Activated CD4-positive, alpha-beta T cell treated with anti-CD3 and anti-CD28 coated beads, Interleukin-10, Interleukin-2, amounts not matched to agents 100 ng/mL and 50 ng/mL, durations not matched to agents 16 hours and 8 hours (primary cell): ENCODE measurements around the gene HOXD9.

Experiments used
- DNase-seq: peaks from one replicate; pipeline ENCODE4 v3.0.0-alpha.2; 2020

Gene HOXD9

DNA sequence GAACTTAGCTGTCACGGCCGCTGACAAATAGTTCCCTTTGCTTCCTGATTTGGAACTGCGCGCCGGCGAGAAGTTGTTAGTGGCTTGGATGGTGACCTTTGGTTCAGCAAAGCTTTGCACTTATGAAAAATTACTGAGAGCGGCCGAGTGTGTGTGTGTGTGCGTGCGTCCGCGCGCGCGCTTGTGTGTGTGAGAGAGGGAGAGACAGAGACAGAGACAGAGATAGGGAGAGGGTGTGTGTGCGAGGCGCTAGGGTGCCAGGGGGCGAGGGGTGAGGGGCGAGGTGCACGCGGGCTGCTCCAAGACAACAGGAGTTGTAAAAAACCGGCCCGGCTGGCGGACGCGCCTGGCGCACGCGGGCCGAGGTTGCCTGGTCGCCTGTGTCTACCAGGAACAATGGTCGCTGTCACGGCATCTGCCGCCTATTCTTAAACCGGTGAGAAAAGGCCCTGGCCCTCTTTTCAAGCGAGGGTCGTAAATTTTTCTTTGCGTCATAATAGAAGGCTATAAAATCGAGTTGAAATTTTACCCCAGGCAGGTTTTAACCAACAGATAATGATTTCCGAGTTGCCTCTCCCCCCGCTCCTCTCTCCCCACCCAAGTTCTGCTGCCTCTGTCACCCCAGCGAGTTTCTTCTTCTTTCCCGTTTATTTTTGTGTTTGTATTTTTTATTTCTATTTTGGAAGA lies 35.1 kb downstream of the HOXD9 start:
- DNase-seq = no peak

DNA sequence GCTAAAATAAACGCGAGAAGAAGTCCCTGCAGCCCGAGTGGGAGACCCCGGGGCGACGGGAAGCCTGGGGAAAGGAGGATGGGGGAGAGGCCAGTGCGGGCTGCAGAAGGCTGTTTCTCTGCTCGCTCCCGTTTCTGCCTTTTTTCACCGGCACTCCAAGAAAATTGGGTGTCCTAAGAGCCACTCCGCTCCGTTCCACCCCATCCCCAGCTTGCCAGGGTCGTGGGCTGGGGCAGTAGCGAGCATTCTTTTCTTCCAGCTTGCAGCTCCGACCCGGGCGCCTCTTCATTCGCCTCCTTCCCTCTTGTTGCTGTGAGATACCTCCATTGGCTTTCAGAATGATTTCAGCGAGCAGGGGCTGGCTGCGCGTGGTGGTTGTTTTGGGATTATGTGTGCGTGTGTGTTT lies 35.7 kb downstream of the HOXD9 start:
- DNase-seq = no peak

DNA sequence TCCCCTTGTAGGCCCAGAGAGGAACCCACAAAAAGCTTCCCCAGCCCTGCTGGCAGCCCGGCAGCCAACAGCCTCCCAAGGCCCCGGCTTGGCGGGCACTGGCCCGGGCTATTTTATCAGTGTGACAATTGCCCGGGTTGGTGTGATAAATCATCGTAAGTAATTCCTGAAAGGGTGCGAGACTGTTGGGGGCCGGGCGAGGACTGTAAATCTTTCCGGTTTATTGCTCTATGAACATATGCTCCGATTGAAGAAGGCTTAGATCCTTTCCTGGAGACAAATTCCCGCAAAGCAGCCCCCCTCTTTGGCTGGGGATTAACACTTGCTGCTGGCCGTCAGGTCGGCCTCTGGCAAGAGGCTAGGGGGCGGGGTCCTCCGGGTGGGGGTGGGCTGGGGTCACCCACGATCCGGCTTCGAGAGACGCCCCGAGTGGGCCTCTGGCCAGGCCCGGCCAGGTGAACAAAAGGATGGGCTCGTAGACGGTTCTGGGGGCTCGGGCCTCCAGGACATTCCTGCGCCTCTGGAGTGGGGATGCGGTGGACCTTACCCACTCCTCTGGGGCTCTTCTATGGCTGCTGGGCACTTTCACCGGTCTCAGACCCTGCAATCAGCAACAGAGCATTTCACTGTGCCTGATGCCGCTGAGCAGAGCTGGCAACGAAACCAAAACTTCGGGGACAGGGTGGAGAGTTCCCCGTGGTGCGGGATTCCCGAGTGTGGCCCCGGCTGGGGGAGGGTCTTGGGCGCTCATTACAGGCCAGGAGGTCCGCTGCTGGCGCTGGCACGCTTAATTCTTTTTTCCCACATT lies 36.5 kb downstream of the HOXD9 start:
- no peak for DNase-seq

DNA sequence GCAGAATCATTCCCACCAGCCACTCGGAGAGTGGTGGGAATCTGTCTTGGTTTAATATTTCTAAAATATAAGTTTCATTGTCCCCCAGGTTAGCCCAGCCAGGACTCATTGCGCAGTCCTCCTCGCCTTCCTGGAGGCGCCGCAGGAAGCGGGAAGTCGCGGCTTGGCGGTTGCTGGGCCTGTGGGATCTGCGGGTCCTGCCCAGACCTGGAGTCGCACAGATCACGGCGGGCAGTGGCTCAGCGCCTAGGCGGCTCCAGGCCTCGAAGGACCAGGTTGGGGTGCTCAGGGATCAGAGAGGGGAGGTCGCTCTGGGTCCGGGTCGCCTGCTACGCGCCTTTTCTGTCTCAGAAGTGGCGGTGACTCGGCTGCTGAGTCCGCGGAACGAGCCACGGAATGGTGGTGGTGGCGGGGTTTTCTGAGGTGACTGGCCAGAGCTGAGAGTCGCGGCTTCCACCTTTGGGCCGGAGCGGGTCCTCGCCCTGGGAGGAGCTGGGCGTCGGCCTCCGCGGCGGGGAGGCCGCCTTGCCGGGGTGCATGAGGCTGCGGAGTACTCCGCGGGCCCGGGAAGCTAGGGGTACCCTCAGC lies 37.2 kb downstream of the HOXD9 start:
- DNase-seq = no peak

DNA sequence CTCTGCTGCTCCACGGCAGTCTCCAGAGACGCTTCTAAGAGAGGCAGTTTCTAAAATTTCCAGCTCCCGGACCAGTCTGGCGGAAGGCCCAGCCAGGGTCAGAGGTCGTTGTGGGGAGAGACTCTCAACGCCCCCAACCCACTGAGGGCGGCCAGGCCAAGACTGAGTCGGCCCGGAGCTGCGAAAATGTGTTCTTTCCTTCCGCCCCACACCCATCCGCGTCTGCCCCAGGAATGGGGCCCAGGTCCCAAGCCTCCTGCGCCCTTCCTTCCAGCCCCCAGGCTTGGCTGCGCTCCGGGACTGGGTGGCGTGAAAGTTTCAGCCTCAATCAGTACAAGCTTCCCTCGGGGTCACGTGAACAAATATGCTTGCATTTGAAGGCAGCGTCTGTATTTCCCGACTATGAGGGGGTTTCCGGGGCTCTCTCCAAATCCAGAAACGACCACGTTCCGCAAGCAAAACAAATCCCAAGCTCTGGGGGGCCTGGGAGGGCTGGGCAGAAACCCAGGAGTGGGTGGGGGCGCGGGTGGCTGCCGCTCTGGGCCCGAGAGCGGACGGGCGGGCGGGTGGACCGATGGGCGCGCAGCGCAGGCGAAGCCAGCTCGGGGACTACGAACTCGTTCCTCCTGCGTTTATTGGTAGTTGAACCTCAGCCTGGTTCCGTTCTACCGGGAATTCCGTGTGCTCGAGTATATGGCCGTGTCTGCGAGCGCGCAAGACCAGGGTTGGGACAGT lies 37.9 kb downstream of the HOXD9 start:
- no peak for DNase-seq

DNA sequence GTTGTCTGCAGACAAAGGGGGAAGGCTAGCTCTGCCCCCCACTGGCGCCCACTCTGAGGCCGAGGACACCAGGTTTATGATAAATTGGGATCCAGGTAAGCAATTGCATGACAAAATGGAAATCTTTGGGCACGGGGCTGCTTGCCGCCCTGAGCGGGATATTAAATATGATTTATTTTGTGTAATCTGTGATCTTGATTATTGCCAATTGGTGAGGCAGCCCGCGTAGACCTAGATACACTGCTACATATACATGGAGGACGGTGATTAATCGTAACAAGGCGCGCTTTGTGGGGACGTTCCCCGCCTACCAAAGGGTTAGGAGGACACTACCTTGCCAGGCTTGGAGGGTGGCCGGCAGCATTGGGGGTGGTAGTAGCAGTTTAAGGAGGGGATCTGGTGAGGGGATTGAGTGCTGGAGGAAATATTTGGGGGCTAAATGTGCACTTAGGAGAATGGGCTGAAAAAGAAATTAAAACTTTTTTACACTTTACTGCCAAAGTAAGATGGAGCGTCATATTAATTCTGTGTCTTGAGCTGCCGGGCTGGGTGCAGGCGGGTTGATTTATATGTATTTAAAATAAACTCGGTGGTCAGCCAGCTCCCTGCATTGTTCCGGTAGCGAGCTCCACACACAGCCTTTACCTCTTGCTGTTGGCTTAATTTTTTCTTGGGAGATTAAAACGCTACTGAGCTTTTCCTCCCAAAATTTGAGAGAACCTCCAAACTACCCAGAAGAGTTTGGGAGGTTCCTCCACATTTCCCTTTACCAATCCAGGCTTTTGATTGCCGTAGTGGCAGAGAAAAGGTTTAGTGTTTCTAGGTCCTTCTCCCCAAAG lies 38.7 kb downstream of the HOXD9 start:
- no peak for DNase-seq

DNA sequence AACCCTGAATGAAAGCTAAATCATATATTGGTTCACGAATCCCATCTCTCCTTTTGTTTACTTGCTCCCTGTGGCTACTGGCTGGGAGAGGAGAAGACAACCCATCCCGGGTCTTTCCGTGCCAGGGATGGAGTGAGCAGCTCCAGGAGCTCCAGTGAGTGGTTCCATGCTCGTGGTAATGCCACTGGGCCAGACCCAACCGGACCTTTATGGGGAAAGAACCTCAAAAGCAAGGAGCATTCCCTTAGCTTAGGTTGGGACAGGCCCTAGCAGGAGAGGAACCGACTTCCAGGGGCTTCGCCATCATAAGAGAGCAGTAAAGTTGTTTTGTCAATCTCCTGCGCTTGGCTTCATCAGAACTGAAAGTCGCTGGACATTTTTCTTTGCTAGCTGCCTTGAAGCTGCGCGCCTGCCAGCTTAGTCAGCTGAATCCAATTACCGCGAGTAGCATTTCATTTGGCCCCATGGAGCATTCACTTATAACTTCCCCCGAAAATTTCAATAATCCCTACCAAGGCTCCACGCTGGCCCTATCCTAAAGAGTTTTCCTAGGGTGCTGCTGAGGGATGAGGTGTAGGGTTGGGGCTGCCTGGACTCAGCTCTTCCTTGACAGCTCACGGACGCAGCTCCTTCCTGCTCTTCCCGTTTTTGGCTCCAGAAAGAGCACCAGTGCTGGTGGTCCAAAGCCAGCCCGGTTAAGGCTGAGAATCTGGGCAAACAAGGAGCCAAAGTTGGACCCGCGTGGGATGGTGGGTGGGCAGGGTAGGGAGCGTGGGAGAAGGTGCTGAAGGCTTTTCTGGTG lies 39.5 kb downstream of the HOXD9 start:
- no peak for DNase-seq

DNA sequence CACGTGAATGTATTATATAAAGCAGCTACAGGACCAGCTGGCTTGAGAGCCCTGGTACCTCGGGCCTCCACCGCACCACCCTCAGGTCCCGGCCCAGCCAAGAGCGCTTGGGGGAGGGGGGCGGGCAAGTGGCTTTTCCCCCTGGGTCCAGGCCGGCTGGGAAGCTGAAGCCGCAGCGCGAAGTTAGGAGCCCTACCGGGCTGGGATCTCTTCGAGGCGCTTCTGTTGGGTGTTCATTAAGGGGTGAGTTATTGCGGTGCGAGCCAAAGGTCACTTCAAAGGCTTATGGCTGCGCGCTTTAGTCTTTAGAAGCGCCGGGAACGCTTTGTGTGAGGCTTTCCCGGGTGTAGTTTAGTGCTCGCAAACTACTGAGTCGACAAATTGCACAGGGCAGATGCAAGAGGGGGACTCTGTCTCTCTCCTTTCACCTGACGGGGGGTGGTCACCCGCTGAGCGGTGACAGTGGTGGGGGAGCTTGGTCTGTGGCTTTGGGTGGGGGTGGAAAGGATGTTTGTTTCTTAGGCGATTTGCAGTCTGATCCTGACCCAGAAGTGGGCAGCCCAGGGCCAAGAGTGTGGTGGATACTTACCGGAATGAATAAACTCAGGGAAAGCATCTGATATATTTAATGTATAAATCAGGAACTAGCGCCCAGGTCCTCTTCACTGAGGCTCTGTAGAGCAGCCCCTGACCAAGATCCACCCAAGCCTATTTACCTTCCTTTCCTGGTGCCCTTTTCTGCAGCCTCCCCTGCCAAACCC lies 40.6 kb downstream of the HOXD9 start:
- DNase-seq = no peak

DNA sequence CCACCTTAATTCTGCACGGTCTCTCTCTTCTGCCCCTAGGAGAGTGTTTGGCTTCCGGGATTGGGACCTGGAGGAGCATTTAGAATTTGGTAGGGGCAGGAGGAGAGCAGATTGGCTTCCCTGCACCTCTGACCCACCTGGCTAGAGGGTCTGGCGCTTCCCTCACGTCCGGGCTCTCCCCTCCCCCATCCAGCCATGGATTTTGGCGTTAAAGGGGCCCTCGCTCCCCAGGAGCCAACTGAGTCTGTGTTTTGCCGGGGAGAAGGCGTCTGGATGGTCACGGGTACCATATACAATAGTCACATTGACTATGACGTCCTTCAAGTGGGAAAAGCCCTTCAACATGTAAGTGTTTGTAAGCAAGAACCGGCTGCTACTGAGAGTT lies 41.1 kb downstream of the HOXD9 start:
- DNase-seq = no peak

DNA sequence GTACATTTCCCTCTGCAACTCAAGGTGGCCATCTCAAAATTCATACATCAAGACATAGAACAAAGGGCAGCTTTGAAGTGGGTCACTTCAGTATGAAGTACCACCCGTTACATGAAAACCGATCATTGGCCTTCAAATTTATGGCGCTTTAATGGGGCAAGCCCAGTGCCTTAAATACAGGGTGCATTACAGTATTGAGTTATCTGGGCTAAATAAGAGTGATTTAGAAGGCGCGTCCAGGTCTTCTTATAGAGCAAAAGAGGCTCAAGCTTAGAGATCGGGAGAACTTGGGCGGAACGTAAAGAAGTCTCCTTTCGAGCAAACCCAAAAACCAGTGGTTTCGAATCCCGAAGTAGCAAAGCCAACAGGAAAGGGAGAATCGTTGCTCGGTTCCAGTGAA lies 41.7 kb downstream of the HOXD9 start:
- DNase-seq = no peak

DNA sequence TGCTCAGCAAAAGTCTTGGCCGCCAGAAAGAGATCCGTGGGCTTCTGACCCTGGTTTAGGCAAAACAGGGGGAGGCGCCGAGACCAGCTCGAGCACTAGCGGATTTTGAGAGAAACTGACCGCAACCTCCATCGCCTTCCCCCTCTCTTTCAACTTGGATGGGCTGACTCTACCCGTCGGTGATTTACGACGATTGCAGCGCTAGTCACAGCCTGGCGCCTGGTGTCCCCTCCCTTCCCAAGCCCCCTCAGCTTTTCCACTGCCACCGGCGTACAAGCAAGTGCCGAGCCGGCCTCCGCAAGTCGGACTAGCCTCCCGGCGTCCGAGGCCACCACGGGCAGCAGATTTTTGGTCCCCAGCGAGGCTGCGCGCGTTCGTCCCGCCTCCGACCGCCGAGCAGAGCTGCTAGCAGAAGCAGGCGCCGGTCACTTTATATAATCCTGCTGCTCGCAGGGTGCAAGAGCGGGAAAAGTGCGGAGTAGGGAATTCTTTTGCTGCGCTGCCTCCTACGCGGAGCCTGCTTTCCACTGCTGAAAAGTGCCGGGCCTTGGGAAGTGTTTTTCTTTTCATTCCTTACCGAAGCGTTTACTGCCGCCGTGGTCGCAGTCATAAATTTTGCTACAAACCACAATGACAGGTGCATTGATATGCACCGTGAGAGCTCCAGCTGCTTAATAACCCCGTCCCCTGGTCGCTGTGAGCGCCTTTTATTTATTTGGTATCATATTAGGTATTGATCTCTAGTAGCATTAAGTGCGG lies 42.3 kb downstream of the HOXD9 start:
- DNase-seq = no peak

DNA sequence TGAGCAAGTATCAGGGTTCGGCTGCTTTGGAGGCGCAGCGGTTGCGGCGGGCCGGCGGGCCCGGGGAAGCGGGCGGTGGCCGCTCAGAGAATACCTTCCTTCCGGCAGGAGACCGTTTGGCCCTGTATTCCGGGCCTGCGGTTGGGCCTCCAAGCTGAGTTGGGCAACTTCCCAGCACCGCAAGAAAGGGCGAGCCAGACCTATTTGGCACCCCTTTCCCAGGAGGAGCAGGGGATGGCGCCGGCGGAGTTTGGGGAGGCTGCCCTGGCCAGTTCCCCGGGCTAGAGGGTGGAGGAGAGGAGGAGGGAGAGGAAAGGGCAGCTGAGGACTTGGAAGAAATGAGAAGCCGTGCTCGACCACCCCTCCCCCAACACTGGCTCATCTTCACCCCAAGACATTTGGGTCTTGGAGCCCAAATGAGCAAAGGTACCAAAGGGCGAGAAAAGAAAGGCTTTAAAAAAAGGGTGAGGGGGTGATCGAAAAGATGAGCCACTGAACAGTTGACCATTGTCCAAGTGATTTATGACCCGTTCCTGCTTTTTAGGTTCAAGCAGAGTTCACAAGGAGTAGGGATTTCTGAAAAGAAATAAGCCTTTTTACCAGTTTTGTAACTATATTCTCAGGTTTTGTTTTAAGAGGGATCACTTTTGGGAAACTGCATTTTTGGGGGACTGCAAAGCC lies 43.0 kb downstream of the HOXD9 start:
- DNase-seq = no peak

DNA sequence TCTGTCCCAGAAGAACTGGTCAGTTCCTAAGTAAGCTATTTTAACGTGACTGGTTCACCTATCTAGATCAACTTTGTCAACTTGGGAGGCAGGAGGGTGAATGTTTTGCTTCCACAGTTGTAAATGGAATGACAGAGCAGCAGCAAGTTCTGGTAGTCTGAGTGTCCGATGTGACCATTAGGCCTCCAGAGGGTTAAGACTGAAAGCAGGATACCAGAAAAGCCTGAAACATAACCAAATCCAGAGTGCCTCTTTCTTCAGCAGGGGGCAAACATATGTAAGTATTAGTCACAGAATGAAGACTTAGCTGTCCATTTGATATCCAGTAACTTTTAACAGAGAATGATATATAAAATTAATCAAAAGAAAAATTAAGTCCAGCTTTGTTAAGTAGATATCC lies 43.8 kb downstream of the HOXD9 start:
- no peak for DNase-seq

DNA sequence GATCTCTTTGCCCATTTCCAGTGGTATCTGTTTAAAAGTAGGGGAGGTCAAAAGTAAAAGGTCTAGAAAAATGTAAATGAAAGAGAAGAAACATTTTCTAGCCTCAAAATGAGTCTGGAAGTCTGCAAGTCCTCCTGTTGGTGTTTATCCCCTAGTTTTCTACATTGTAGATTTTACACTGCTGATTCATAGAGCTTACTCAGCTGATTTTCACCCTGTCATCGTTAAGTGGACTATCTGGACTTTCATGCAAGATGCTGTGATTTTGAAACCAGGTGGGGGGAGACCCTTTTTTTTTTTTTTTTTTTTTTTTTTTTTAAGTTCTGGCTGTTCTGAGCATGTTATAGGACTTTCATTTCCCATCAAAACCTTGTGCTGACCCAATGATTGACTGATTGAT lies 44.9 kb downstream of the HOXD9 start:
- no peak for DNase-seq

DNA sequence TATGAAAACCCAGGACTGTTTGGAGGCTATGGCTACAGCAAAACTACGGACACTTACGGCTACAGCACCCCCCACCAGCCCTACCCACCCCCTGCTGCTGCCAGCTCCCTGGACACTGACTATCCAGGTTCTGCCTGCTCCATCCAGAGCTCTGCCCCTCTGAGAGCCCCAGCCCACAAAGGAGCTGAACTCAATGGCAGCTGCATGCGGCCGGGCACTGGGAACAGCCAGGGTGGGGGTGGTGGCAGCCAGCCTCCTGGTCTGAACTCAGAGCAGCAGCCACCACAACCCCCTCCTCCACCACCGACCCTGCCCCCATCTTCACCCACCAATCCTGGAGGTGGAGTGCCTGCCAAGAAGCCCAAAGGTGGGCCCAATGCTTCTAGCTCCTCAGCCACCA lies 46.7 kb downstream of the HOXD9 start:
- no peak for DNase-seq

DNA sequence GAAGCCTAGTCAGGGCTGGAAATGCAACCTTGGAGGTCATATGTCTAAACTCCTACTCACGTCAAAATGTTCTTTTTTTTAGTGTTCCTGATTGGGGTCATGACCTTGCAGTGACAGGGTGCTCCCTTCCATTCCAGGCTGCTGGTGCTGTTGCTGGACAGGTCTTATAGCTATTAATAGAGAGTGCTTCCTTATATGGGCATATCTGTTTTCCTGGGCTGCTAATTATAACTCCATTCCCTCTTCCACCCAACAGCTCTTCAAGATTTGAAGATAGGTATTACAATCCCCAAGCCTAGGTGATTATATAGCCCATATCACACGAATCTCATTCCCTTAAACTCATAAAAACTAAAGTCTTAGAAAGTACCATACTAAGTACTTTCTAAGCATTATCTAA lies 47.2 kb downstream of the HOXD9 start:
- no peak for DNase-seq

DNA sequence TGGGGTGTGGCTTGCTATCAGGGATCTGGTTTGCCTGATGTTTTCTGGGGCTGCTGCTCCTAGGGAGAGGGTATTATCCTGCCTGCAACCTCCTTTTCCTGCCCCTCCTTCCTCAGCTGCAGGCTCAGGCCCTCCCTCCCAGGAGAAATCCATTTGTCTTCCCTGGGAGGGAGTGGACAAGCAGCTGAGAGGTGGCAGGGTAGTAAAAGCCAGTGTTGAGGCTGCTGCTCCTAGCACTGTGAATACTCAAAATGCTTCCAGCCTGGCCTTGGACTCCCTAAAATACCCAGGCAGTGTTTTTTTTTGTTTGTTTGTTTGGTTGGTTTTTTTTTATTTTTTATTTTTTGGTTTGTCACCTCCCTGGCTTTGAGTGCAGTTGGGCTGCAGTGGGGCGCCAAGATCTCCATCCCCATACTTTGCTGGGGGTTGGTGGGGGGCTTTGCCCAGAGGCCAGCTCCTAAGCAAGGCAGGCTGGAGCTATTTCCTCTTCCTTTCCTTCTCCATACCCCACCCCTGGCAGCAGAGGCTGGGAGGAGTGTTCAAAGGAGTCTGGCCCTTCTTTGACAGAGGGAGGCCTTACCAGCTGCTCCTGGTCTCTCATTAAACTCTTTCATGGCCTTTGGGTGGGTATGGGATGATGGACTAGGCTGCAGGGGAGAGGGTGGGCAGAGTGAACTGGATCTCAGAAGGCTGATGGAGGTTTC lies 48.2 kb downstream of the HOXD9 start:
- DNase-seq = no peak

DNA sequence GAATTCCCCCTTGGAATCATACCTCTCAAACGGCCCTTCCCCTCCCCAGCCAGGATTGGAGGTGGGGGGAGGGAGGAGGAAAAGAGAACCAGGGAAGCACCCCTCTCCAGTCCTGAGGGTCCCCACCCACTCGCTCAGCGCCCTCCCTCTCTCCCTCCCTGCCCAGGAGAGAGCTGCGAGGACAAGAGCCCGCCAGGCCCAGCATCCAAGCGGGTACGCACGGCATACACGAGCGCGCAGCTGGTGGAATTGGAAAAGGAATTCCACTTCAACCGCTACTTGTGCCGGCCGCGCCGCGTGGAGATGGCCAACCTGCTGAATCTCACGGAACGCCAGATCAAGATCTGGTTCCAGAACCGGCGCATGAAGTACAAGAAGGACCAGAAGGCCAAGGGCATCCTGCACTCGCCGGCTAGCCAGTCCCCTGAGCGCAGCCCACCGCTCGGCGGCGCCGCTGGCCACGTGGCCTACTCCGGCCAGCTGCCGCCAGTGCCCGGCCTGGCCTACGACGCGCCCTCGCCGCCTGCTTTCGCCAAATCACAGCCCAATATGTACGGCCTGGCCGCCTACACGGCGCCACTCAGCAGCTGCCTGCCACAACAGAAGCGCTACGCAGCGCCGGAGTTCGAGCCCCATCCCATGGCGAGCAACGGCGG lies 49.0 kb downstream of the HOXD9 start:
- DNase-seq = no peak
